GM23338 (cell line): ENCODE measurements around the gene CDH4. TPM values are rescaled to one million over a fixed set of nuclear protein-coding genes. Genes with fewer than 3 reads are reported as not detected.

Source experiments
- ATAC-seq: fragments of 200-7000 bp; cut with Tn5 transposase; 3 replicates; pipeline ENCODE4 v1.9.1; 2020
- DNase-seq: peaks from one replicate; pipeline ENCODE4 v3.0.0-alpha.2; 2015; ENCODE audit warnings: low spot score
- H2AFZ ChIP-seq: fragments of 200-600 bp; sonication (generic); 2 replicates; pipeline ENCODE4 v1.8.0; 2016; ENCODE audit warnings: antibody characterized with exemption, mild to moderate bottlenecking, moderate library complexity
- H3F3A ChIP-seq: fragments of 200-600 bp; sonication (generic); replicated peaks from 2 replicates; pipeline ENCODE4 v1.8.0; 2017; ENCODE audit warnings: antibody characterized with exemption, mixed run types, low read depth
- H3K27ac ChIP-seq: fragments of 200-600 bp; sonication (generic); 2 replicates; pipeline ENCODE4 v1.6.1; 2016; ENCODE audit warnings: low read depth
- H3K27me3 ChIP-seq: fragments of 200-600 bp; sonication (generic); 2 replicates; pipeline ENCODE4 v1.8.0; 2016; ENCODE audit warnings: mild to moderate bottlenecking, mixed run types, moderate library complexity; ENCODE audit not compliant: insufficient read depth
- H3K36me3 ChIP-seq: fragments of 200-600 bp; sonication (generic); 2 replicates; pipeline ENCODE4 v1.8.0; 2016; ENCODE audit warnings: mild to moderate bottlenecking; ENCODE audit not compliant: insufficient read depth
- H3K4me1 ChIP-seq: fragments of 200-600 bp; sonication (generic); 2 replicates; pipeline ENCODE4 v1.8.0; 2016; ENCODE audit warnings: mild to moderate bottlenecking, moderate library complexity; ENCODE audit not compliant: insufficient read depth
- H3K4me2 ChIP-seq: fragments of 200-600 bp; sonication (generic); 2 replicates; pipeline ENCODE4 v1.7.1; 2017; ENCODE audit warnings: mixed run types
- H3K4me3 ChIP-seq: fragments of 200-600 bp; sonication (generic); 2 replicates; pipeline ENCODE4 v1.6.1; 2016; ENCODE audit warnings: mixed run types
- H3K79me2 ChIP-seq: fragments of 200-600 bp; sonication (generic); replicated peaks from 2 replicates; pipeline ENCODE4 v1.8.0; 2017; ENCODE audit warnings: mild to moderate bottlenecking; ENCODE audit not compliant: insufficient read depth
- H3K9me2 ChIP-seq: fragments of 200-600 bp; sonication (generic); 2 replicates; pipeline ENCODE4 v1.8.0; 2017; ENCODE audit not compliant: insufficient read depth
- H4K20me1 ChIP-seq: fragments of 200-600 bp; sonication (generic); replicated peaks from 2 replicates; pipeline ENCODE4 v1.8.0; 2017; ENCODE audit warnings: mild to moderate bottlenecking; ENCODE audit not compliant: insufficient read depth
- H3K27ac Mint-ChIP-seq: 2 replicates; pipeline ENCODE4 v1.8.0; 2020; ENCODE audit warnings: inconsistent platforms, mild to moderate bottlenecking, moderate library complexity, mixed read lengths
- H3K27me3 Mint-ChIP-seq: 3 replicates; pipeline ENCODE4 v1.8.0; 2022; ENCODE audit warnings: low read depth, mild to moderate bottlenecking, moderate library complexity, mixed read lengths, inconsistent platforms; ENCODE audit not compliant: insufficient read depth, poor library complexity
- H3K36me3 Mint-ChIP-seq: 3 replicates; pipeline ENCODE4 v1.8.0; 2021; ENCODE audit warnings: low read depth, mild to moderate bottlenecking, inconsistent platforms, moderate library complexity, mixed read lengths
- H3K4me1 Mint-ChIP-seq: 3 replicates; pipeline ENCODE4 v1.8.0; 2020; ENCODE audit warnings: mild to moderate bottlenecking, inconsistent platforms, mixed read lengths
- H3K4me3 Mint-ChIP-seq: 3 replicates; pipeline ENCODE4 v1.8.0; 2021; ENCODE audit warnings: moderate library complexity, mild to moderate bottlenecking, inconsistent platforms, mixed read lengths
- H3K9me3 Mint-ChIP-seq: 3 replicates; pipeline ENCODE4 v1.8.0; 2020; ENCODE audit warnings: moderate library complexity, mild to moderate bottlenecking, inconsistent platforms, mixed read lengths
- CREB1 ChIP-seq: fragments of 250-450 bp; sonication (Bioruptor Pico); IDR thresholded peaks from 2 replicates; pipeline ENCODE4 v1.5.0; 2020; ENCODE audit warnings: low read depth, mild to moderate bottlenecking, moderate library complexity
- CTCF ChIP-seq, 2 experiments: fragments of 200-600 bp in 1 of 2; sonication (generic) in 1 of 2; conservative IDR thresholded peaks; 2 replicates each; pipeline versions ENCODE4 v1.5.1 to v1.6.1; 2016 to 2017; ENCODE audit warnings: antibody characterized with exemption in 2 of 2, low read depth in 2 of 2, mild to moderate bottlenecking in 2 of 2, moderate library complexity in 1 of 2
- ETS1 ChIP-seq: IDR thresholded peaks from 2 replicates; pipeline ENCODE4 v1.6.1; 2016; ENCODE audit warnings: antibody characterized with exemption
- EZH2 ChIP-seq: fragments of 200-600 bp; sonication (generic); IDR thresholded peaks from one replicate; pipeline ENCODE4 v1.8.0; 2017; ENCODE audit warnings: antibody characterized with exemption, mild to moderate bottlenecking, low read depth; ENCODE audit not compliant: unreplicated experiment
- JUNB ChIP-seq: IDR thresholded peaks from one replicate; pipeline ENCODE4 v1.6.1; 2016; ENCODE audit warnings: antibody characterized with exemption; ENCODE audit not compliant: unreplicated experiment
- POLR2AphosphoS5 ChIP-seq: IDR thresholded peaks from 2 replicates; pipeline ENCODE4 v1.6.1; 2016; ENCODE audit warnings: antibody characterized with exemption, low read depth
- REST ChIP-seq: IDR thresholded peaks from one replicate; pipeline ENCODE4 v1.6.1; 2018; ENCODE audit warnings: antibody characterized with exemption; ENCODE audit not compliant: unreplicated experiment
- STAT1 ChIP-seq: IDR thresholded peaks from one replicate; pipeline ENCODE4 v1.6.1; 2016; ENCODE audit warnings: antibody characterized with exemption; ENCODE audit not compliant: unreplicated experiment
- ZNF114 ChIP-seq: fragments of 250-450 bp; sonication (Bioruptor Pico); IDR thresholded peaks from 2 replicates; pipeline ENCODE4 v1.5.0; 2020; ENCODE audit warnings: mild to moderate bottlenecking, moderate library complexity
- ZNF331 ChIP-seq: fragments of 250-450 bp; sonication (Bioruptor Pico); IDR thresholded peaks from 2 replicates; pipeline ENCODE4 v1.5.0; 2020; ENCODE audit warnings: low read depth, mild to moderate bottlenecking, moderate library complexity
- ZNF462 ChIP-seq: fragments of 250-450 bp; sonication (Bioruptor Pico); IDR thresholded peaks from 2 replicates; pipeline ENCODE4 v1.5.0; 2020; ENCODE audit warnings: mild to moderate bottlenecking, moderate library complexity
- polyA plus RNA-seq: library from polyadenylated mRNA; unstranded; fragments of >200 nt; fragmentation: Nextera tagmentation; extraction: Ambion mirVana; gene quantifications from 2 replicates; pipeline ENCODE4 v1.2.1, GENCODE V29; 2016
- total RNA-seq: library from RNA; depleted of rRNA; stranded (reverse); fragments of >200 nt; shearing (Covaris generic); gene quantifications from 2 replicates; pipeline ENCODE4 v1.2.3, GENCODE V29; 2014

The CDH4 gene
- total and polyA plus RNA-seq, 2 experiments from 2014 or later: 1.2 to 4.2 TPM

GRCh38 chr20:61482056-61482887 lies 230.2 kb downstream of the CDH4 start (continued):
- TF ChIP-seq ZNF462 (CRISPR knock-in tag): no peak

- Histone ChIP-seq H3F3A (no peaks in the 10 kb centered on the region), H3K36me3 (no peaks in the 10 kb centered on the region), H3K4me3 (no peak overlapping the region), H3K9me2 (no peaks in the 10 kb centered on the region), H4K20me1 (no peaks in the 10 kb centered on the region), H2AFZ (no peak overlapping the region), H3K27ac (no peak overlapping the region), H3K79me2 (no peaks in the 10 kb centered on the region), H3K4me1 (no peaks in the 10 kb centered on the region), H3K27me3 (no peaks in the 10 kb centered on the region), H3K4me2 (no peak overlapping the region)
- DNase-seq: no peak
- no peak for ATAC-seq
- Mint-ChIP-seq H3K4me3 (no peak overlapping the region), H3K9me3 (peaks cover 13% of the 10 kb centered on the region), H3K36me3 (peaks cover 9% of the 10 kb centered on the region; the same call in 2 of the 3 replicates), H3K27ac (no peak overlapping the region), H3K27me3 (peaks cover 6% of the 10 kb centered on the region), H3K4me1 (peaks cover 9% of the 10 kb centered on the region)
- no peak for TF ChIP-seq CREB1
- TF ChIP-seq ETS1: no peak
- no peak for TF ChIP-seq REST
- no peak for TF ChIP-seq STAT1
- no peak for TF ChIP-seq CTCF (conservative IDR thresholded peaks at IDR 0.05; ENCODE audit: low read depth in 2 of 2)
- TF ChIP-seq EZH2: no peak
- TF ChIP-seq ZNF331 (CRISPR knock-in tag): no peak
- no peak for TF ChIP-seq ZNF114
- TF ChIP-seq JUNB: no peak
- TF ChIP-seq POLR2AphosphoS5: no peak
These were observed 230.8 kb downstream of the CDH4 start for GRCh38 chr20:61482901-61483300.
